DMS153 treated with DMSO at 0.1 percent for 48 hours (cell line): Measurements from ENCODE around the gene KLHL17.
A peak's percentile ranks its signal among the peaks of the same experiment; 100 is the strongest.

Experiments
- DNase-seq: peaks from one replicate; lab custom pipeline; 2025; ENCODE audit not compliant: unreplicated experiment; lab: John Stamatoyannopoulos, UW

KLHL17 gene

GRCh38 chr1:950268-950667 lies 10.1 kb upstream of the KLHL17 start:
- no peak for DNase-seq

- no peak for DNase-seq
These were observed 9.5 kb upstream of the KLHL17 start for GRCh38 chr1:950881-951280.

- no peak for DNase-seq
These were observed 9.0 kb upstream of the KLHL17 start for GRCh38 chr1:951364-951763.

DNA sequence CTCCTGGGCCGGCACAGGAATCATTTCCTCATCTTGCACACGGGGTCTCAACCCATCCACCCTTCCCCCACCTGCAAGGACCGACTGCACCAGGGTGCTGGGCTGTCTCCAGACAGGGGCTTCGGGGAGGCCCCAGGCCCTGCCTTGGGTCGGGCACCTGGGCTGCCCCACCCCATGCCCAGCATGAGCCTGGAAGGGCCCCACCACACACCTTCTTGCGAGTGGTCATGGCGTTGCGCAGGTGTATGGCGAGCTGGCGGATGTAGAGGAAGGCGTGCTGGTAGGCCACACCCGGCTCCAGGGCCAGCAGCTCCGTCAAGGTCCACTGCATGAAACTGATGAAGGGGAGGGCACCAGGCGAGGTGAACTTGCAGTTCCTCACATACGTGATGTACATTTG lies 8.2 kb upstream of the KLHL17 start:
- no peak for DNase-seq

DNA sequence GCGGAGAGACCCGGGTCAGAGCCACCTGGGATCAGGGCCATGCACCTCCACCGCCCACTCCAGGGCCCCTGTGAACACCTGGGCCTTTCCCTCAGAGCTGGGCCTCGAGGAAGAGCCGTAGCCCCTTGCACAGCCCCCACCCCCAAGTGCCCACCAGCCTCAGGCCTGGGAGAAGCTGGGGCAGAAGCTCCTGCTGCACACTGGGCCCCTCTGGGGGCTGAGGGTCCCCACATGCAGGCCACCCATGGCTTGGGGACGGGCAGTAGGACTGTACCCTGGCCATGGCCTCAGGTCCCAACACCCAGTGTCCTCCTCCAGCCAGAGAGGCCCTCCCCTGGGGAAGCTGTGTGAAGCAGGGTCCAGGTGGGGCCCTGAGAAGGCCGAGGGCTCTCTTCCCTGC lies 7.8 kb upstream of the KLHL17 start:
- DNase-seq: no peak

DNA sequence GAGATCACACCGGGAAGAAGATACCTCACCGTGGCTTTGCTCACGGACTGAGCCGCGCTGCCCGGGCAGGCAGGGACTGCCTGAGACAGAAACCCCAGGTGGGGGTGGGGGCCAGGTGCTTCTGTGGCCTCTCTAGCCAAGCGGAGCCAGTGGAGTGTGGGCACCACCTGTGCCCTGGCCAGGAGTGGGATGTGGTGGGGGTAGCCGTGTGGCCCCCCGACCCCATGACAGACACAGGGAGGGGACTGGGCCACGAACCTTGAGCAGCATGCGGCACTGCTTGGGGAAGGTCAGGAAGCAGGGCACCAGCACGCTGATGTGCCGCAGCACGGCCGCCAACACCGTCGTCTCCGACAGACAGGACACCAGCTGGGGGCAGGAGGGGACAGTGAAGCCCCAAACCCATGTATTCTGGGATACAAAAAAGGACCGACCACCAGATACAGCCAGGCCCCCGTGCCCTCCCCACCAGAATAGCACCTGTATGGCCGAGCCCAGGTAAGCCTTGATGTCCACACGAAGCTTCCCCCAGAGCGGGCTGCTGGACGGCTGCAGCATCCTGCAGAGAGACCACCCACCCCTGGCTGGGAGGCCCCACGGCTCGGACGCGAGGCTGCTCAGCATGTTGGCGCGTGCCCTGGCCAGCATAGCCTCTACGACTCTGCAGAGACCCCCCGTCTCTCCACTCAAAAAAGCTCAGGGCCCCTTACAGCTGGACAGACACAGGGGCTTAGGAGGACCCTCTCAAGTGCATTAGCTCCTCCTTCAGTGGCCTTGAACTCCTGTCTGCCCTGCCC lies 6.7 kb upstream of the KLHL17 start:
- no peak for DNase-seq

DNA sequence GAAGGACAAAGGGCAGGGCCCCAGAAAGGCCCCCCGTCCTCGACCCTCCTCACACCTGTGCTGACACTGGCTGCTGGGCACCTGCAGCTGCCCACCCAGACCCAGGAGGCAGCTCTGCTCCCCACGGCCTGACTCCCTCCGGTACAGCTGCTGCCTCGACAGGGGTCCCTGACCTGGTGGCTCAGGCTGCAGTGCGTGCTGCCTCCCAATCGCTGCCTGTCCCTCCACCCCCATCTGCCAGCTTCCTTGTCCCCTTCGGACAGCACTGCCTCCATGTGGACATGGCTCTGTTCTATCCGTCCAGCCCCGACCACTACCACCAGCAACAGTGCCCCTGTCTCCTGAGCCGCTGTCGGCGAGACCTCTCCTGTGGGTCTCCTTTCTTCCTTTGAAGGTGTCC lies 5.5 kb upstream of the KLHL17 start:
- DNase-seq: no peak

DNA sequence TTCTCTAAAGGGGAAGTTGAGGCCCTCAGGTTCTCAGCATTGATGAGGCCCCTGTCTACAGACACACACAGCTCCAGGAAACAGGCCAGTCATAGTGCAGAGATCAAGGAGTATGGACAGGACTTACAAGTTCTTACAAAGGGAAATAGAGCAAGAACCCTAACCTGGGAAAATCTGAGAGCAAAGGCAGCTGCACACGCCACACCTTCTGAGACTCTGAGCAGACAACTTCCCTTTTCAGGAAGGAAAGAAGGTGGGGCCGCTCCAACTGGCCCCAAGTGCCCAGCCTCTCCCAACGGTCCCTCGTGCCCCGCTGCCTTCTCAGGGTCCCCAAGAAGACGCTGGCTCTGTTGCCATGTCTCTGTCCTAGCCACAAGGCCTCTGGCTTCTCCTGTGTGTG lies 4.9 kb upstream of the KLHL17 start:
- no peak for DNase-seq

GRCh38 chr1:956636-957035 lies 3.7 kb upstream of the KLHL17 start:
- DNase-seq: no peak

DNA sequence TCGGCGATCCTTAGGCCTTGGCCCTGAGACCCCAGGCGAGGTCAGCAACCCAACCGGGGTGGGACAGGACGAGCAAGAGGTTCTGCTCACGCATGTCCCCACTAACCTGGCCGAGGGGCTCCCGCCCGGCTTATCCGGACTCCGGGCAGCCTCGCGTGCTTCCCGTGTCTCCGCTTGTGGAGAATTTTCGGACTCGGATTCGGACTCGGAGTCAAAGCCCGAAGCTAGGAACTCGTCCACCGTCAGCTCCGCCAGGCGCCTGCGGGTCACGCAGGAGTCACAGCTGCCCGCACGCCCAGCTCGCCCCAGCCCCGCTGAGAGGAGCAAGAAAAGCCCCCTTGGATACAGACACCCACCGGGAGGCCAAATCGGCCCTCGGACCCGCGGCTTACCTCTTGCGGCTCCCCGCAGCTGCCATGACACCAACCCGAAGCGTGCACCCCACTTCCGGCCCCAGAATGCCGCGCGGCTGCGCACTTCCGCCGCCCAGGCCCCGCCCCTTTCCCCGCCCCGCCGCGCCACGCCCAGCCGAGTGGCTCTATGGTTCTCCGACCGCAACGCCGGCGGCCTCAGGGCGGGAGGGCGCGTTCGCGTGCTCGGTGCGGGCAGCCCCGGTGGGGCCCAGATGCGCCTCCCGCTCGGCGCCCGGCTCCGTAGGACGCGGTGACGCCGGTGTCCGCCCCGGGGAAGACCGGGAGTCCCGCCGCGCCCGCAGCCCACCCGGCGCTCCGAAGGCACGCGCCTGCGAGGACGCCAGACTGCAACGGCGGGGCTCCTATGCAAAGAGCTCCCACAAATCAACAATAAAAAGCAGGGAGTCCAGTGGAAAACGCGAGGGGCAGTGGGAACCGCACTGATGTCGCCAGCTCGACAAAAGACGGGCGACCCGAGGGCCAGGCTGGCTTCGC lies 1.3 kb upstream of the KLHL17 start, which contains the start of gene NOC2L:
Gene NOC2L, minus strand, starts transcription at position 434 of the 908 bp plus-strand sequence. Its CDS starts 16 bp downstream, at position 418.
- DNase-seq: peak; percentile 83

DNA sequence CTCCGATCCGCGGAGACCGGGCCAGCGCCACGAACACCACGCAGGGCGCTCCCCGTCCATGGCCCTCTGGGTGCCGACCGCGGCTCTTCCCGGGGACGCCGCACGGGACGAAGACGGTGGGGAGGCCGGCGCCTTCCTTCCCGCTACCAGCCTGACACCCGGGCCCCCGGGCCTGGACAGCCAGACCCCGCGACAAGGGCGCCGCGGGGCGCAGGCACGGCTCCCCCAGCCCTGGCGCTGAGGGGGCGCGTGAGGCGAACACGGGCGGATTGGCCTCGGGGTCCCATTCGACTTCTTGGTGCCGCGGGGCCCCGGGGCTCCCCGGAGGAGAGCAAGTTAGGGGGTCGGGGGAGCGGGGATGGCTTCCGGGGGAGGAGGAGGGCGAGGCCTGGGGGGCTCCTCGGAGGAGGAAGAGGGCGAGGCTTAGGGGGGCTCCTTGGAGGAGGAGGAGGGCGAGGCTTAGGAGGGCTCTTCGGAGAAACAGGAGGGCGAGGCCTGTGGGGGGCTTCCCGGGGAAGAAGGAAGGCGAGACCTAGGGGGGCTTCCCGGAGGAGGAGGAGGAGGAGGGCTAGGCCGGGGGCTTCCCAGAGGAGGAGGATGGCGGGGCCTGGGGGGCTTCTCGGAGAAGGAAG lies 537 bp upstream of the KLHL17 start:
- no peak for DNase-seq

DNA sequence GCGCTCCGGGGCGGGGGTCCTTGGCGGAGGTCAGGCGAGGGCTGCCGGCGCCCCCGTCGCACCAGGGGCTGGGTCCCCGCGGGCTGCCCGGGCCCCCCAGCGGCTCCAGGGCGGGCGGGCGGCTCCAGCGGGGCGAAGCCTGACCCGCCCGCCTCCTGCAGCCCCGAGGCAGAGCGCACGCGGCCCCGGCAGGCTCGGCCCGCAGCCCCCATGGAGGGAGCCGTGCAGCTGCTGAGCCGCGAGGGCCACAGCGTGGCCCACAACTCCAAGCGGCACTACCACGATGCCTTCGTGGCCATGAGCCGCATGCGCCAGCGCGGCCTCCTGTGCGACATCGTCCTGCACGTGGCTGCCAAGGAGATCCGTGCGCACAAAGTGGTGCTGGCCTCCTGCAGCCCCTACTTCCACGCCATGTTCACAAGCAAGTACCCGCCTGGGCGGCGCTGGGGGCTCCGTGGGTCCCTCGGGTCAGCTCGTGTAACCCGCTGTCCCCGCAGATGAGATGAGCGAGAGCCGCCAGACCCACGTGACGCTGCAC lies 817 bp downstream of the KLHL17 start:
- no peak for DNase-seq

GRCh38 chr1:962381-963300 lies 2.3 kb downstream of the KLHL17 start:
- DNase-seq: no peak

DNA sequence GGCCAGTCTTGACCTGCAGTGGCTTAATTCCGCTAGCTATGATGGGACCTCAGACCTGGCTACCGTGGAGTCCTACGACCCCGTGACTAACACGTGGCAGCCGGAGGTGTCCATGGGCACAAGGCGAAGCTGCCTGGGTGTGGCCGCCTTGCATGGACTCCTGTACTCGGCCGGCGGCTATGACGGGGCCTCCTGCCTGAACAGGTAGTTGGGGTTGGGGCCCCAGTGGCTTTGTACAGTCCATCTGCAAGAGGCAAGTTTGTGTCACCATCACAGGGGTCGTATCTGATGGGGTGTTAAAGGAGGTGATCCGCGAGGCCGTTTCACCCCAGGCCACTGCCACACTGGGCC lies 2.9 kb downstream of the KLHL17 start:
- DNase-seq: no peak

- no peak for DNase-seq
These were observed 3.6 kb downstream of the KLHL17 start for GRCh38 chr1:963746-964525.

DNA sequence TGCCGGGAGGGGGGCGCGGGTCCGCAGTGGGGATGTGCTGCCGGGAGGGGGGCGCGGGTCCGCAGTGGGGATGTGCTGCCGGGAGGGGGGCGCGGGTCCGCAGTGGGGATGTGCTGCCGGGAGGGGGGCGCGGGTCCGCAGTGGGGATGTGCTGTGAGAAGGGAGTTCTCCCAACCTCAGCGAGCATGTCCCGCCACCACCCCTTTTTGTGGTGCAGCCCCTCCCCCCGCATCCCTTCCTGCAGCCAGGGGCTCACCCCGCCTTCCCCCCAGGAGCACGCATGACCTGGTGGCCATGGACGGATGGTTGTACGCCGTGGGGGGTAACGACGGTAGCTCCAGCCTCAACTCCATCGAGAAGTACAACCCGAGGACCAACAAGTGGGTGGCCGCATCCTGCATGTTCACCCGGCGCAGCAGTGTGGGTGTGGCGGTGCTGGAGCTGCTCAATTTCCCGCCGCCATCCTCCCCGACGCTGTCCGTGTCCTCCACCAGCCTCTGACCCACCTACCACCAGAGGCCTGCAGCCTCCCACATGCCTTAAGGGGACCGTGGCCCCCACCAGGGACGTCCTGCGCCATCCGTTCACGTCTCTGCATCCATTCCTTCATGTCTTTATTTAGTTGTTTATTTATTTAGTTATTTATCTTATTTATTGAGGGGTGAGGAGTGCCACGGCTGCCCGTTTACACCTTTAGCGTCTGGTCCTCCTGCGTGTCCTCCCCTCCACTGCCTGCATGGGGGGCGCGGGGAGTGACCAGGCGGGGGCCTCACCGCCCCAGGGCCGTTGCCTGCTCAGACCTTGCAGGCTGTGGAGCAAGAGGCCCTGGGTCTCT lies 4.5 kb downstream of the KLHL17 start:
- DNase-seq: no peak

DNA sequence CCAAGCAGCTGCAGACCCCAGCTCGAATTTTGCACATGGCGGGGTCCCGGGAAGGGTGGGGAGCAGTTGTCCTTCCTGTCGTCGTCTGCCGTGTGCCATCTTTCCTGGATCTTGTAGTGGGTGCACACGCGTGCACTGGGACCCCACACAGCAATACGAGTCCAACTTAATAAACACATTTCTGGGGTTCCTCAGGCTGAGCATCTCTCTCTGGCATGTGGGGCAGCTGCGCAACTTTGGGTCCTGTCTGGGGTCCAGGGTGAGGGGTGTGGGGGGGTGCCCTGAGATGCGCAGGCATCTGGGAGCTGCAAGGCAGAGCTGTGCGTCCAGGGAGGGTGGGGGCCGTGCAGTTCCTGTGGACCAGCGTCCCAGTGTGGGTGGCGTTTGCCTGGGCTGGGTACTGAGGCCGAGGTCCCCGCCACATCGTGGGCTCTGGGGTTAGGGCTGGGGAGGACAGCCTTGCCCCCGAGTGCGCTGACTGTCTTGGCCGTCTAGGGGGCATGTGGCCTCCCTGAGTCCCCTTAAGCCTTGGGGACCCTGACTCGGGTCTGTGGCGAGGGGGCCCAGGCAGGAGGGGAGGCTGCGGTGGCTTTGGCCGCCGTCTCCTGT lies 5.2 kb downstream of the KLHL17 start:
- DNase-seq: no peak

- DNase-seq: no peak
These were observed 5.8 kb downstream of the KLHL17 start, which contains the start of gene PLEKHN1 for GRCh38 chr1:966135-966703. Gene PLEKHN1 (plus strand): TSS chr1:966482. CDS start chr1:966532, 50 bp downstream.
